NCI-H526 treated with DMSO at 0.1 percent for 48 hours (cell line): Measurements from ENCODE around the gene FCER1G.

Experiments used
- DNase-seq: peaks from one replicate; lab custom pipeline; 2025; lab: John Stamatoyannopoulos, UW

FCER1G gene

GRCh38 chr1:161188381-161188780, 26.7 kb upstream of the FCER1G start:
- DNase-seq, result no peak

GRCh38 chr1:161189036-161189435, 26.1 kb upstream of the FCER1G start:
- no peak for DNase-seq

GRCh38 chr1:161190962-161191521, 24.1 kb upstream of the FCER1G start:
- no peak for DNase-seq

- DNase-seq, result no peak
Observed at GRCh38 chr1:161191971-161192370, 23.1 kb upstream of the FCER1G start.

GRCh38 chr1:161192476-161193465, 22.3 kb upstream of the FCER1G start:
- DNase-seq, result peak; percentile 72

- DNase-seq, result no peak
Observed at GRCh38 chr1:161193561-161194235, 21.4 kb upstream of the FCER1G start.

GRCh38 chr1:161195171-161195570, 19.9 kb upstream of the FCER1G start:
- DNase-seq, result no peak

GRCh38 chr1:161196111-161196510, 19.0 kb upstream of the FCER1G start:
- DNase-seq, result no peak

- DNase-seq, result no peak
Observed at GRCh38 chr1:161196521-161197451, 18.3 kb upstream of the FCER1G start.

GRCh38 chr1:161197560-161198193, 17.4 kb upstream of the FCER1G start:
- DNase-seq, result no peak

GRCh38 chr1:161198194-161198896, 16.8 kb upstream of the FCER1G start:
- DNase-seq, result peak; percentile 82

GRCh38 chr1:161198897-161199431, 16.1 kb upstream of the FCER1G start, which contains the start of gene ADAMTS4:
ADAMTS4 (minus strand) TSS chr1:161199054; CDS start chr1:161198627, 427 bp downstream.
- DNase-seq, result peak; percentile 59

- DNase-seq, result peak; percentile 47
Observed at GRCh38 chr1:161199506-161200139, 15.5 kb upstream of the FCER1G start.

- no peak for DNase-seq
Observed at GRCh38 chr1:161200421-161200991, 14.6 kb upstream of the FCER1G start.

- no peak for DNase-seq
Observed at GRCh38 chr1:161200992-161201835, 13.9 kb upstream of the FCER1G start.

GRCh38 chr1:161201836-161202712, 13.0 kb upstream of the FCER1G start, which contains the start of gene NDUFS2:
NDUFS2 (plus strand) TSS chr1:161202367; CDS start chr1:161202386, 19 bp downstream.
- DNase-seq, result peak; percentile 100
